Measurements from ENCODE around the gene CADPS2. TPM values are rescaled to one million over a fixed set of nuclear protein-coding genes. Genes with fewer than 3 reads are reported as not detected.

The CADPS2 gene
- total RNA-seq, 2 donors from 2014 or later = 31.9 to 63.9 TPM

- Histone ChIP-seq H3K36me3 (replicated peaks in 1 of 2; ENCODE audit: insufficient read depth in 1 of 2, low read depth in 2 of 2) (peaks cover 0 to 2% of the 10 kb centered on the region in 2 donors), H3K4me3 (no peak overlapping the region), H3K4me1 (no peaks in the 10 kb centered on the region), H3K9me3 (no peaks in the 10 kb centered on the region), H3K27ac (no peak overlapping the region), H3K27me3 (no peaks in the 10 kb centered on the region)
- 96 to 97% methylated on average over 6 of the region's 6 CpGs for WGBS, 2 donors
- no peak for TF ChIP-seq CTCF (IDR thresholded peaks at IDR 0.05)
- no peak for TF ChIP-seq POLR2A (IDR thresholded peaks at IDR 0.05)
- DNase-seq (no peak), ATAC-seq (no peak)
- intact Hi-C loops (cut with DNase I) = no loop called here
Observed at GRCh38 chr7:122492007-122492406, 394.3 kb downstream of the CADPS2 start.

GRCh38 chr7:122488241-122488640, 398.0 kb downstream of the CADPS2 start:
- intact Hi-C loops (cut with DNase I) = no loop called here
- Histone ChIP-seq H3K27me3 (no peaks in the 10 kb centered on the region), H3K27ac (no peak overlapping the region), H3K9me3 (no peaks in the 10 kb centered on the region), H3K36me3 (replicated peaks in 1 of 2; ENCODE audit: insufficient read depth in 1 of 2, low read depth in 2 of 2) (peaks cover 0 to 2% of the 10 kb centered on the region in 2 donors), H3K4me3 (no peak overlapping the region), H3K4me1 (no peaks in the 10 kb centered on the region)
- 73 to 82% methylated on average over 3 of the region's 3 CpGs for WGBS, 2 donors
- ATAC-seq (no peak), DNase-seq (no peak)
- TF ChIP-seq POLR2A (IDR thresholded peaks at IDR 0.05) (no peak), CTCF (IDR thresholded peaks at IDR 0.05) (no peak)

- 84 to 98% methylated on average over 5 of the region's 5 CpGs for WGBS, 2 donors
- no peak for ATAC-seq
- DNase-seq = no peak
- H3K27ac ChIP-seq = no peak overlapping the region
- H3K4me1 ChIP-seq = no peaks in the 10 kb centered on the region
- no peaks in the 10 kb centered on the region for H3K27me3 ChIP-seq
- H3K36me3 ChIP-seq (replicated peaks in 1 of 2; ENCODE audit: insufficient read depth in 1 of 2, low read depth in 2 of 2) = peaks cover 0 to 2% of the 10 kb centered on the region in 2 donors
- TF ChIP-seq POLR2A (IDR thresholded peaks at IDR 0.05) (no peak), CTCF (IDR thresholded peaks at IDR 0.05) (no peak)
- no peak overlapping the region for H3K4me3 ChIP-seq
- intact Hi-C loops (cut with DNase I) = no loop called here
- H3K9me3 ChIP-seq = no peaks in the 10 kb centered on the region
Observed at GRCh38 chr7:122487131-122487530, 399.1 kb downstream of the CADPS2 start.

GRCh38 chr7:122485856-122486255, 400.4 kb downstream of the CADPS2 start:
- intact Hi-C loops (cut with DNase I) = no loop called here
- ATAC-seq = no peak
- Histone ChIP-seq H3K36me3 (replicated peaks in 1 of 2; ENCODE audit: insufficient read depth in 1 of 2, low read depth in 2 of 2) (peaks cover 0 to 2% of the 10 kb centered on the region in 2 donors), H3K9me3 (no peaks in the 10 kb centered on the region), H3K27me3 (no peaks in the 10 kb centered on the region), H3K4me3 (no peak overlapping the region), H3K27ac (no peak overlapping the region), H3K4me1 (no peaks in the 10 kb centered on the region)
- TF ChIP-seq CTCF (IDR thresholded peaks at IDR 0.05) = no peak
- TF ChIP-seq POLR2A (IDR thresholded peaks at IDR 0.05) = no peak
- no peak for DNase-seq

GRCh38 chr7:122482212-122482611, 404.0 kb downstream of the CADPS2 start:
- H3K4me3 ChIP-seq = no peak overlapping the region
- H3K27me3 ChIP-seq = no peaks in the 10 kb centered on the region
- intact Hi-C loops (cut with DNase I) = no loop called here
- ATAC-seq (no peak), DNase-seq (no peak)
- WGBS, 2 donors = 94 to 96% methylated on average over 4 of the region's 4 CpGs
- no peaks in the 10 kb centered on the region for H3K9me3 ChIP-seq
- no peaks in the 10 kb centered on the region for H3K4me1 ChIP-seq
- H3K36me3 ChIP-seq (replicated peaks in 1 of 2; ENCODE audit: insufficient read depth in 1 of 2, low read depth in 2 of 2) = no peaks in the 10 kb centered on the region
- no peak for TF ChIP-seq CTCF (IDR thresholded peaks at IDR 0.05)
- TF ChIP-seq POLR2A (IDR thresholded peaks at IDR 0.05) = no peak
- no peak overlapping the region for H3K27ac ChIP-seq

Data from body of pancreas (tissue), 4 donors.